CD1c-positive myeloid dendritic cell (primary cell): Measurements from ENCODE around the gene PANK3.
"Not testable (repeated sequence)": the region's sequence is repeated elsewhere in the genome, so short reads cannot be mapped to it uniquely, and the experiment has no call there.

Source experiments
- DNase-seq: peaks from one replicate; pipeline ENCODE4 v3.0.0-alpha.2; 2016; ENCODE audit errors: extremely low spot score

PANK3 gene

GRCh38 chr5:168552146-168552545 lies 27.0 kb downstream of the PANK3 start:
- no peak for DNase-seq

DNA sequence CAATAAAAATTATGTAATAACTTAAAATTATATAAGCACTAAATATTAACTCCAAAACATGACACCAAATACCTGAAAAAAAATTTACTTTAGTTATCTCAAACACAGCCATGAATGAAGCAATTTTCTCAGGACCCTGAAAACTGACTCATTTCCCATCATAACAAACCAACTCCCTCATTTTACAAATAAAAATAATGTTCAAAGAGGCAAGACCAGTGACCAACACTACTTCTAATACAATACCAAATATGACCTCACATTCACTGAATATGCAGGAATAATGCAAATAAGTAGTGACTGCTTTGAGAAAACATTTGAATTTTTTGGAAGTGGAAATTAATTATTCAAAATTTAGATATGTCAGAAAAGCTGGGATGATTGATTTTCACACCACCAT lies 28.5 kb downstream of the PANK3 start:
- DNase-seq = no peak

- DNase-seq = no peak
Measured at GRCh38 chr5:168549554-168549953, 29.6 kb downstream of the PANK3 start.

GRCh38 chr5:168537176-168537575 lies 42.0 kb downstream of the PANK3 start:
- DNase-seq = no peak

GRCh38 chr5:168534351-168534750 lies 44.8 kb downstream of the PANK3 start:
- DNase-seq = not testable (repeated sequence)

DNA sequence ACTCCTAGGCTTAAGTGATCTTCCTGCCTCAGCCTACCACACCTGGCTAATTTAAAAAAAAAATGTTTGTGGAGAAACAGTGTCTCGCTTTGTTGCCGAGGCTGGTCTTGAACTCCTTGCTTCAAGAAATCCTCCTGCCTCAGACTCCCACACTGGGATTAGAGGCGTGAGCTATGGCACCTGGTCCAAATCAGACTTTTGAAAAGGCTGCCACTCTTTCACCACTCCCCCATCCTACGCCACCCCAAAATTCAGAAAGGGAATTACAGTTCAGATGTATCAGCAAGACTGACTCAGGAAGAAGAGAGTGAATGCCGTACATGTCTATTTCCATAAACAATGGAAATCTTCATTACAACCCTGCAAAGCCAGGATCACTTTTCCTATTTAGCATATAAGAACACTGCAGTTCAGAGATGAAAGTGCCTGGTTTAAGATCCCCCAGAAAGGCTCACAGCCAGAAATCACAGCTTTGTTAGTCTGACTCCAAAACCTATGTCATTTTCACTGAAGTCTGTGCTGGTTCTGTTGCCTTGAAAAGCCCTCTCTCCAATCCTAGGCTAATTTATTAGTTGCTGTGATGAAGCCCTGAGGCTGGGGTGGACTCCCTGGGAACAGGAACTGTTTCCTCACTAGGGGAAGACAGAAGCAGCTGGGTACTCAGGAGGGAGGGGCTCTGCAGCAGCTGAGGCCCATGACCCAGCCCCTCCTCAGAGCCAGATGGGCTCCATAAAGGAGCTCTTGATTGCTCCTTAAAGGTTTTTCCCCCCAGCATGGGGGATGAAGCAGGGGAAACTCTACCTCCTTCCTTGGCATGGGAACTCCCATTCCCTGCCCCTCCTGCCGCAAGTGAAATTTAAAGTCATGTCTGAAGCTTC lies 46.9 kb downstream of the PANK3 start:
- no peak for DNase-seq

DNA sequence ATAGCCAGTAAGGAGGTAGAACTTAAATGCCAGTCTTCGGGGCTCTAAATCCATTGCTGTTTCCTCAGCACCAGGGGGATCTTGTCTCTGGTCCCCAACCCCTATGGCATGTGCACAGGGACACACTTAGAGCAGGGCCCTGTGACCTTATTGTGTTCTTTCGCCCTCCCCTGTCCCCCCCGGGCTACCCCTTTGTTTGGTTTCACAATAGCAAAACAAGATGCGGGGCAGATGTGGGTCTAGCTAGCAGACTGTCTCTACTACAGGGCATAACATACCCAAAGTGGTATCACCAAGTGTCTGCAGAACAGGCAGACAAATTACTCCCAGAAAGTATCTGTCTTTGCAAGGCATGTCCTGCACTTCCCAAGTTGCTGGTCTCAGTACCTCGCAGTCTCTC lies 48.0 kb downstream of the PANK3 start:
- no peak for DNase-seq

DNA sequence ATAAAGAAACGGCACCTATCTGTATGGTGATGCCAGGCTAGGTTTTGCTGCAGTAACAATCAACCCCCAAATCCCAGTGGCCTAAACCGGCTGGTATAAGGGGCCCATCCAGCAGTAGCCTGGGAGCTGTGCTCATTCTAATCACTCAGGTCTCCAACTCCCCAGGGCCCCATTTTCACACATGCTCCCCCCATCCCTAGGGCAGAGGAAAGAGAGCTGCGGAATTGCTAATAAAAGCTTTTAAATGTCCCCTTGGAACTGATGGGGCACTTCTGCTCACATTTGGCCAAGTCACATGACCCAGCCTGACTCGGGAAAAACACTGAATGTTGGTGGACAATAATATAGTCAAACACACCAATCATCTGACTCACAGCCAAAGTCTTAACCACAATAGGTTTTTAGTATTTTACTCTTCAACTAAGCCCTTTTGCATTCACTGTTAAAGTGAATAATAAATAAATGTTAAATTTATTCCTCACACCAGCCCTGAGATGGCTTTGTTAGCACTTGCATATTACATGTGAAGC lies 48.5 kb downstream of the PANK3 start:
- DNase-seq = no peak

GRCh38 chr5:168529374-168530234 lies 49.6 kb downstream of the PANK3 start:
- DNase-seq = no peak

DNA sequence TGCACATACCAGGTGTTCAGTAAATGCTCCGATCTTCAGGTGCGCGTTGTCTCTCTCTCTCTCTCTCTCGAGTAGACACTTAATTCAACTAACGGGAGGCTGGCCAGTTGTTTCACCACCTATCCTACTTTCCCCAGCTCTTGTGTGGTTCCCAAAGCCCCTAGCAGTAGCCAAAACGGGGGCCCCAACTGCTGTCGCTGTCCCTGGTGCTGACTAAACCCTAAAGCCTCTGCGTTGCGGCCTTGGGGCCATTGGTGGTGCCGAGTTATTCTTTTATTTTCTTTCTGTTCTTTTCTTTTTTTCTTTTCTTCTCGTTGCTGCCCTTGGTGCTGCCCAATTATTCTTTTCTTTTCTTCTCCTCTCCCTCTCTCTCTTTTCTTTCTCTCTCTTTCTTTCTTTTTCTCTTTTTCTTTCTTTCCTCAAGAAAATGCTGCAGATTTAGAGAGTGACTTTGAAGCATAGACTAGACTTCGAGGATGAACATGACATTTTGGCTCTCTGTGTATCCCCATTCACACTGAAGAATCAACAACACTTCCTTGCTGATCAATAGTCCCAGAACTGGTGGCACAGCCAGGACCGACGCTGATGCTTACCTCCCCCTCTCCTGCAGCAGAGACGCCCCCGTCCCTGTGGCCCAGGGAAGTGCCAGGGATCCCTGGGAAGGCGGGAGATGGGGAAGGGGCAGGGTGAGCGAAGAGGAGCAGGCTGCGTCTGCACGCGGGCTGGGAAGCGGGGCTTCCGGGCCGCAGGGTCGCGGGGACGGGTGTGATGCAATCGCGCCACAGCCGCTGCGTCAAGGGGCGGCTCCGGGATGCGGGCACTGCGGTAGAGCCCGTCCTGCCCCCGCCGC lies 50.4 kb downstream of the PANK3 start, which contains the start of gene FBLL1:
FBLL1 (plus strand) TSS at position 785 of the 853 bp plus-strand sequence. CDS start 200 bp downstream, outside the sequence.
- no peak for DNase-seq

DNA sequence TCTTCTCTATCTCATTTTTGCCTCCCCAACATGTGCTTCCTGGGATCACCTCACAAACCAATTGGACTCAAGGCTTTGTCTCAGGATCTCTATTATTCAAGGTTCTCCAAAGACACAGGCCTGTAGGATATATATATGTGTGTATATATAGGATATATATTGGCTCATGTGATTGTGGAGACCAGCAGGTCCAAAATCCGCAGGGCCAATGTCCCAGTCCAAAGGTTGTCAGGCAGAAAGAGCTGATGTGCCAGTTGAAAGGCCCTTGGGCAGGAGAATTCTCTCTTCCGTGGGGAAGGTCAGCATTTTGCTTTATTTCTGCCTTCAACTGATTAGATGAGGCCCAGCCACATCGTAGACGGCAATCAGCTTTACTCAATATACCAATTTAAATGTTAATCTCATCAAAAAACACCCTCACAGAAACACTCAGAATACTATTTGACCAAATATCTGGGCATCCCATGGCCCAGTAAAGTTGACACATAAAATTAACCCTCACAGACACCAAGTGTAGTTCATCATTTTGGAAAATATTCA lies 51.3 kb downstream of the PANK3 start:
- DNase-seq = no peak

DNA sequence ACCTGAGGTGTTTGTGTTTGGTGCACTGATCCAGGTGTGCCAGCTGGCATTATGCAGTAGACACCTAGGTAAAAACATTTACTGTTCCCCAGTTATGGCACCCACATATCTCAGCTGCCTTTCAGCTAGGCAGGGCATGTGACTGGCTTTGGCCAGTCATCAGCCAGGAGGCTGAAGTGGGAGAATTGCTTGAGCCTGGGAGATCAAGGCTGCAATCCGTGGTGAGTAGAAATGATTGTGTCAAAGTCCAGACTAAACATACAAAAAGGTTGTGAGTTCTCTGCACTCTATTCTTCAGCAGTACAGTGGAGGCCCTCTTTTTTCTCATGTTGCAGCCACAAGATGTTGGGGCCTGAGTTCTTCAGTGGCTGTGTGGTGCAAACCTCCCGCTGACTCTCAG lies 53.3 kb downstream of the PANK3 start:
- no peak for DNase-seq

GRCh38 chr5:168513861-168514428 lies 65.2 kb downstream of the PANK3 start:
- no peak for DNase-seq

- no peak for DNase-seq
Measured at GRCh38 chr5:168502563-168503237, 76.5 kb downstream of the PANK3 start.
